Stimulated activated naive CD8-positive, alpha-beta T cell treated with anti-CD3 and anti-CD28 coated beads, Interleukin-15, amount 100 ng/mL, for 72 hours (primary cell): ENCODE results near the gene TFPI.
"Not testable (repeated sequence)": the region's sequence is repeated elsewhere in the genome, so short reads cannot be mapped to it uniquely, and the experiment has no call there.

Experiments used
- ATAC-seq: fragments of 150-1000 bp; cut with Tn5 transposase; 2 replicates; pipeline ENCODE4 v1.10.0; 2021; ENCODE audit warnings: mild to moderate bottlenecking, moderate library complexity
- DNase-seq, 2 donors: peaks; one replicate each; pipeline ENCODE4 v3.0.0; 2021 to 2022
- H3K27ac Mint-ChIP-seq, 2 donors: one replicate each; pipeline ENCODE4 v1.8.0; 2022; ENCODE audit warnings: mild to moderate bottlenecking in 2 of 2, mixed read lengths in 2 of 2, moderate library complexity in 2 of 2
- H3K27me3 Mint-ChIP-seq: one replicate; pipeline ENCODE4 v1.8.0; 2022; ENCODE audit warnings: mixed read lengths
- H3K4me1 Mint-ChIP-seq: one replicate; pipeline ENCODE4 v1.8.0; 2022; ENCODE audit warnings: mild to moderate bottlenecking, mixed read lengths
- H3K4me3 Mint-ChIP-seq, 2 donors: one replicate each; pipeline ENCODE4 v1.8.0; 2022; ENCODE audit warnings: mild to moderate bottlenecking in 2 of 2, mixed read lengths in 2 of 2, moderate library complexity in 1 of 2
- H3K9me3 Mint-ChIP-seq, 2 donors: one replicate each; pipeline ENCODE4 v1.8.0; 2022; ENCODE audit warnings: mixed read lengths in 2 of 2

The TFPI gene

GRCh38 chr2:187569042-187569441 is 14.8 kb upstream of the TFPI start:
- no peak overlapping the region for H3K27ac Mint-ChIP-seq
- ATAC-seq (no peak), DNase-seq (no peak)
- peaks cover 7 to 13% of the 10 kb centered on the region in 2 donors for H3K9me3 Mint-ChIP-seq
- H3K27me3 Mint-ChIP-seq: no peaks in the 10 kb centered on the region
- H3K4me1 Mint-ChIP-seq: no peaks in the 10 kb centered on the region
- H3K4me3 Mint-ChIP-seq: no peak overlapping the region

- DNase-seq (no peak), ATAC-seq (no peak)
- no peak overlapping the region for H3K4me3 Mint-ChIP-seq
- no peaks in the 10 kb centered on the region for H3K4me1 Mint-ChIP-seq
- H3K9me3 Mint-ChIP-seq: peaks cover 3 to 5% of the 10 kb centered on the region in 2 donors
- no peaks in the 10 kb centered on the region for H3K27me3 Mint-ChIP-seq
- H3K27ac Mint-ChIP-seq: peak overlapping the region in 1 of 2 donors; percentile 80
Measured at GRCh38 chr2:187567126-187567525, 12.9 kb upstream of the TFPI start.

- H3K9me3 Mint-ChIP-seq: peaks cover 0 to under 1% of the 10 kb centered on the region in 2 donors
- H3K27me3 Mint-ChIP-seq: no peaks in the 10 kb centered on the region
- no peak overlapping the region for H3K4me3 Mint-ChIP-seq
- no peak overlapping the region for H3K27ac Mint-ChIP-seq
- no peaks in the 10 kb centered on the region for H3K4me1 Mint-ChIP-seq
- no peak for ATAC-seq
- no peak for DNase-seq
Measured at GRCh38 chr2:187566712-187567111, 12.5 kb upstream of the TFPI start.

GRCh38 chr2:187566266-187566665 is 12.0 kb upstream of the TFPI start:
- no peak overlapping the region for H3K27ac Mint-ChIP-seq
- ATAC-seq (no peak), DNase-seq (no peak)
- H3K27me3 Mint-ChIP-seq: no peaks in the 10 kb centered on the region
- no peak overlapping the region for H3K4me3 Mint-ChIP-seq
- H3K9me3 Mint-ChIP-seq: no peaks in the 10 kb centered on the region
- no peaks in the 10 kb centered on the region for H3K4me1 Mint-ChIP-seq

- not testable (repeated sequence) for H3K4me3 Mint-ChIP-seq, H3K27me3 Mint-ChIP-seq, H3K9me3 Mint-ChIP-seq, H3K27ac Mint-ChIP-seq, ATAC-seq, DNase-seq, H3K4me1 Mint-ChIP-seq
Measured at GRCh38 chr2:187565618-187566017, 11.4 kb upstream of the TFPI start.

GRCh38 chr2:187556493-187556892 is 2.3 kb upstream of the TFPI start:
- not testable (repeated sequence) for DNase-seq, ATAC-seq, H3K4me3 Mint-ChIP-seq, H3K27ac Mint-ChIP-seq, H3K9me3 Mint-ChIP-seq
- peaks cover 11% of the 10 kb centered on the region for H3K4me1 Mint-ChIP-seq
- peaks cover 11% of the 10 kb centered on the region for H3K27me3 Mint-ChIP-seq

- no peak overlapping the region for H3K4me3 Mint-ChIP-seq
- peaks cover 11% of the 10 kb centered on the region for H3K4me1 Mint-ChIP-seq
- peaks cover 17% of the 10 kb centered on the region for H3K27me3 Mint-ChIP-seq
- DNase-seq (no peak), ATAC-seq (no peak)
- no peaks in the 10 kb centered on the region for H3K9me3 Mint-ChIP-seq
- H3K27ac Mint-ChIP-seq: no peak overlapping the region
Measured at GRCh38 chr2:187554704-187555082, 458 bp upstream of the TFPI start.

GRCh38 chr2:187552828-187553681 is 1.2 kb downstream of the TFPI start:
- peak; percentile 83 for ATAC-seq
- DNase-seq: no peak
- Mint-ChIP-seq H3K4me3 (no peak overlapping the region), H3K27ac (no peak overlapping the region), H3K4me1 (peaks cover 11% of the 10 kb centered on the region), H3K9me3 (no peaks in the 10 kb centered on the region), H3K27me3 (peaks cover 17% of the 10 kb centered on the region)

GRCh38 chr2:187552381-187552780 is 1.9 kb downstream of the TFPI start:
- ATAC-seq (no peak), DNase-seq (no peak)
- Mint-ChIP-seq H3K4me1 (peaks cover 11% of the 10 kb centered on the region), H3K9me3 (no peaks in the 10 kb centered on the region), H3K4me3 (no peak overlapping the region), H3K27me3 (peaks cover 17% of the 10 kb centered on the region), H3K27ac (no peak overlapping the region)

GRCh38 chr2:187550857-187551256 is 3.4 kb downstream of the TFPI start:
- Mint-ChIP-seq H3K4me1 (peaks cover 11% of the 10 kb centered on the region), H3K27ac (no peak overlapping the region), H3K9me3 (no peaks in the 10 kb centered on the region), H3K27me3 (peaks cover 14% of the 10 kb centered on the region), H3K4me3 (no peak overlapping the region)
- no peak for ATAC-seq
- no peak for DNase-seq

- Mint-ChIP-seq H3K4me1 (peaks cover 11% of the 10 kb centered on the region), H3K4me3 (no peak overlapping the region), H3K27ac (no peak overlapping the region), H3K27me3 (peaks cover 6% of the 10 kb centered on the region), H3K9me3 (no peaks in the 10 kb centered on the region)
- ATAC-seq: no peak
- no peak for DNase-seq
Measured at GRCh38 chr2:187549951-187550555, 4.2 kb downstream of the TFPI start.

GRCh38 chr2:187549193-187549592 is 5.0 kb downstream of the TFPI start:
- Mint-ChIP-seq H3K4me3 (no peak overlapping the region), H3K27ac (no peak overlapping the region), H3K27me3 (peaks cover 5% of the 10 kb centered on the region), H3K9me3 (no peaks in the 10 kb centered on the region), H3K4me1 (peaks cover 7% of the 10 kb centered on the region)
- no peak for ATAC-seq
- DNase-seq: no peak

GRCh38 chr2:187548656-187549055 is 5.6 kb downstream of the TFPI start:
- no peaks in the 10 kb centered on the region for H3K9me3 Mint-ChIP-seq
- peaks cover 4% of the 10 kb centered on the region for H3K4me1 Mint-ChIP-seq
- no peak overlapping the region for H3K4me3 Mint-ChIP-seq
- ATAC-seq (no peak), DNase-seq (no peak)
- H3K27ac Mint-ChIP-seq: no peak overlapping the region
- peaks cover 5% of the 10 kb centered on the region for H3K27me3 Mint-ChIP-seq

- Mint-ChIP-seq H3K4me1 (no peaks in the 10 kb centered on the region), H3K27ac (no peak overlapping the region), H3K9me3 (no peaks in the 10 kb centered on the region), H3K4me3 (no peak overlapping the region), H3K27me3 (peaks cover 5% of the 10 kb centered on the region)
- no peak for DNase-seq
- no peak for ATAC-seq
Measured at GRCh38 chr2:187547353-187547979, 6.8 kb downstream of the TFPI start.

GRCh38 chr2:187546762-187547333 is 7.4 kb downstream of the TFPI start:
- H3K27ac Mint-ChIP-seq: no peak overlapping the region
- ATAC-seq (no peak), DNase-seq (no peak)
- no peak overlapping the region for H3K4me3 Mint-ChIP-seq
- H3K9me3 Mint-ChIP-seq: no peaks in the 10 kb centered on the region
- H3K27me3 Mint-ChIP-seq: peaks cover 5% of the 10 kb centered on the region
- no peaks in the 10 kb centered on the region for H3K4me1 Mint-ChIP-seq

GRCh38 chr2:187545238-187545751 is 8.9 kb downstream of the TFPI start:
- DNase-seq (no peak), ATAC-seq (no peak)
- Mint-ChIP-seq H3K4me3 (no peak overlapping the region), H3K27ac (no peak overlapping the region), H3K27me3 (peaks cover 5% of the 10 kb centered on the region), H3K9me3 (no peaks in the 10 kb centered on the region), H3K4me1 (no peaks in the 10 kb centered on the region)
